DMS114 treated with DMSO at 0.1 percent for 48 hours (cell line): Measurements from ENCODE around the gene C6orf163.
A peak's percentile ranks its signal among the peaks of the same experiment; 100 is the strongest.

Experiments
- DNase-seq: peaks from one replicate; lab custom pipeline; 2025; ENCODE audit not compliant: unreplicated experiment; lab: John Stamatoyannopoulos, UW

The C6orf163 gene

DNA sequence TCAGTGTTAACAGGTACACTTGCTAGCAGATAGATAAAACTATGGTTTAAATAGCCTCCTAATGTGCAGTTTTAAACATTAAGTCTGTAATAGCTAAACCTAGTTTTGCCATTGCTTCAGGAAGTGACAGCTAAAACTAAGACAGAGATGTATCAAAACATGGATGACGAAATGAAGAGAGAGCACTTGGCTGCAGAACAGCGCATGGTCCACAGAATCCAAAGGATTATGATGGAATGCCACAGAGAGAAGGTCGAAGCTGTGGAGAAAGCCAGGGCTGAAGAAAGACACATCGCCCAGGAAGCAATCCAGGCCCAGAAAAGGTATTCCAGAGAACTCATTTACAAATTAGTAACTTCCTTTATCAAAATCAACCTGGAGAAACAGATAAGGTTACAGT, 11.6 kb downstream of the C6orf163 start:
- DNase-seq, result no peak

DNA sequence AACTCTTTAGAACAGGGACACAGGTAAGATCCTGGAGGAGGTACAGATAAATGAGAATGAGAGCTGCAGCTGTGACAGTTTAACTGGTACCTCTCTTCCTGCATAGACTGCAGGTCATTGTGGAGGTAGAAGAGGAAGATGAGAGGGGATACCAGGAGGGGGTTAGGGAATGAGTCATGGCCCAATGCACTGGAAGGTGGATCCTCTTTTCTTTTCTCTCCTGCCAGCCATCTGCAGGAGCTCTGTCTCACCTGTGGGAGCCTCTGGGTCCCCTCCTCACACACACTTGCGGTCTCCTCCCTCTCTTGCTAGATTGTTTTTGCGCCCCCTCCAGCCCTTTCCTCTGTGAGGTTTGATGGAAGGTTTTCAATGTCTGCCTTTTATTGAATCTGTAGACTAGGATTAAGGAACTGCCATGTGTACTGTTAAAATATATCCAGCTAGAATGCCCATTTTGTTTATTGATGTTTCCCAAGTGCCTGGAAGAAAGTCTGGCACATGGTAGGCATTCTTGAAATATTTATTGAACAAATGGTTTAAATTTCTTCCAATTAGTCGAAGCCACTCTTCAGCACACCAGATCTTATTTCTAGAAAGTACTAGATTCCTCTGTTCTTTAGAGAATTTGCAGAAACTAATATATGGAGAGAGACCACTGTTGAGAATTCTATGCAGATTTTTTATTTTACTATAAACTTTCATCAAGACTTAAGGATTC, 13.0 kb downstream of the C6orf163 start:
- no peak for DNase-seq

DNA sequence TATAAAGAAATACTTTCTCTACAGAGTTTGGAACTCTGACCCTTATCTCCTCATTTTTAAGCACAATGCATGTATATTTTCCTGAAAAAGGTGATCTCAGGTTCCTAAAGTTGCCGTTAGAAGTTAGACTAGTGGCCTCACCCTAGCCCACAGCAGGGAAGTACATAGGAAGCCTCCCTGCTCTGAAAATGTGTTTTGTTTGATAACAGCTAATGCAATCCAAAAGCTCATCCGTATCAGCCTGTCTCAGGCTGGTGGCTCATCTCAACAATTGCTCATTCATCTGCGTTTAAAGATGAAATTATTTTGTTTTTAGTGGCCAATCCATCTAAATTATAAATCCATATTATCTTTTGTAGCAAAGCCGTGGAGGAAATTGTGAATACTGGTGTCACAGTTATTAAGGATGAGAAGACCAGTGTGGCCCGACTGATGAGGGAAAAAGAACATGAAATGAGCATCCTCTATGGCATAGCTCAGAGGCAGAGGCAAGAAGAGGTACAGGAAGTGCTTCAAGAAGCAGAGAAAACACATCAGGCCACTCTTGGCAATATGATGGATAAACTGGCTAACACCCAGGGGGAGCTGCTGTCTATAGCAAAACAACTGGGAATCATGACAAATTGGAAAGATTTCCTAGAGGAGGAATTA, 20.1 kb downstream of the C6orf163 start:
- no peak for DNase-seq

DNA sequence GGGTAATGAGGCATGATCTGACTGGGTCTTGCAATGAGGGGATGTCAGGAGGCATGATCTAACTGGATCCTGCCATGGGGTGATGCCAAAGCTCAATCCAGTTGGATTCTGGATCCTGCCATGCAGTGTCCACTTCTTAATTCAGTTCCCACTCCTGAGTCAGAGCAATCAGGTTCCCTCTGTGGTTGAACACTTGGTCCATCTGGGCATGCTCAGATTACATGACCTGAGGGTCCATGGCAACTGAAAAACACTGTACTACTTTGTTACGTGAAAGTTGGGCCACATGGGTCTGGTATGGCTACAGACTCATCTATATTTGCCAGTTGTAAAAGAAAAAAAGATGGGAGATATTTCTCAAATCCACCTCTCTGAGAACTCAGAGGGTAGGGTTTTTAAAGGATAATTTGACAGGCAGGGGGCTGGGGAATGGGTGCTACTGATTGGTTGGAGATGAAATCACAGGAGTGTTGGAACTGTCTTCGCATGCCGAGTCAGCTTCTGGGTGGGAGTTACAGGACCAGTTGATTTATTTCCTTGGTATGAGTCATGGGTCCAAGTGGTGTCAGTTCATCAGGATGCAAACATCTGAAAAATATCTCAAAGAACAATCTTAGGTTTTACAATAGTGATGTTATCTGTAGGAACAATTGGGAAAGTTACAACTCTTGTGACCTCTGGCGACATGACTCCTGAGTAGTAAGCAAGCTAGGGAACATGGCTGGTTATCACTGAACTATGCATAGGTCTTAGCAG, 21.6 kb downstream of the C6orf163 start:
- no peak for DNase-seq

DNA sequence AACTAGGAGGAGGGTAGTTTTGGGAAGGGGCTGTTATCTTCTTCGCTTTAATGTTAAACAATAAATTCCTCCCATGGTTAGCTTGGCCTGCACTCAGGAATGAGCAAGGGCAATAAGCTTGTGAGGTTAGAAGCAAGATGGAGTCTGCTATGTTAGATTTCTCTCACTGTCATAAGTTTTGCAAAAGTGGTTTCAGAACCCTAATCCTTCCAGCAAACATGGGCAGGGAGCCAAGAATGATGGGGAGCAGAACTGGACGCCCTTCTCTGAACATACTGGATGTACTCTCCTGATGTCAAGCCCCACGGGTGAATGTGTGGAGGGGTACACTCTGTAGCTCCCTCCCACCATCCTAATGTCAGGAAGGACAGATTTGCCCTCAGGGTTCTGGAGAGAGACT, 22.3 kb downstream of the C6orf163 start:
- no peak for DNase-seq

DNA sequence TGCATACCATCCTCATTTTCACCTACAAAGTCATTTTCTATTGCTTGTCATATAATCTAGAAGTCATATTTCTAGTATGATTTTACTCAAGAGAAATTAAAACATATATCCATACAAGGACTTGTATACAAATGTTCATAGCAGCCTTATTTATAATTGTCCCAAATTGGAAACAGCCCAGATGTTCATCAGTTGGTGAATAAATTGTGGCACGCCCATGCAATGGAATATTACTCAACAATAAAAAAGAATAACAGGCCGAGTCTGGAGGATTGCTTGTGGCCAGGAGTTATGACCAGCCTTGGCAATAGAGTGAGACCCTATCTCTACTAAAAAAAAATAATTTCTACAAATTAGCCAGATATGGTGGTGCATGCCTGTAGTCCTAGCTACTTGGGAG, 28.8 kb downstream of the C6orf163 start:
- DNase-seq, result no peak

DNA sequence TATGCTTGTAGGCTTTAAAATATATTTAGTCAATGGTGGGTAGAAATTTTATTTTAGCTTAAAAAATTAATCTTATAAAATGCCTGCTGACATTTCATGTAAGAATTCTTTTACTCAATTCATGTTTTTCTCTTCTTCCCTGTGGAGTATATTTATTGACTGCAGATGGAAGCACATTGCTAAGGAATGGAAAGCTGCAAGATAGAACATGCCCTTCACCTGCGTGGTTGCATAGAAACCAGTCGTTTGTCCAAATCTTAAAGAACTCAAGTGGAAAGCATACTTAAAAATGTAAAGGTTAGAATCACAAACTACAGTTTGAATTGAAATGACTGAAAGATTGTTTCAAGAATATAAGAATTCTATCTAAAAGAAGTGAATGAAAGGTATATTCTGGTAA, 30.7 kb downstream of the C6orf163 start:
- DNase-seq, result no peak

DNA sequence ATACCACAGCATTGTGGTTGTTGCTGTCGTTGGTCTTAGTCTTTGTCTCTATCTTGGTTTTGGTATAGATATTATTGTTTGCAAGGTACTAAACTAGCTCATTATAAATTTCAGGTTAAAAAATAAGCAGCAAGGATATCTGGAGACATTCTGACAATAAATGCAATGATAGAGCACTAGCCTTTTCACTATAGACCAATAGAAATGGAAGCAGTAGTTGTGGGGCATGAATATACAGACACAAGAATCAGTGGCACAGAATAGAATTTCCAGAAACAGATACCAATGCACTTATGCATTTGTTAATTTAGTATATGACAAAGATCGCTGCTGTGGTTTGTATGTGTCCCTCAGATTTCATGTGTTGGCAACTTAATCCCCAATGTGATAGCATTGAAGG, 32.0 kb downstream of the C6orf163 start:
- DNase-seq, result no peak

DNA sequence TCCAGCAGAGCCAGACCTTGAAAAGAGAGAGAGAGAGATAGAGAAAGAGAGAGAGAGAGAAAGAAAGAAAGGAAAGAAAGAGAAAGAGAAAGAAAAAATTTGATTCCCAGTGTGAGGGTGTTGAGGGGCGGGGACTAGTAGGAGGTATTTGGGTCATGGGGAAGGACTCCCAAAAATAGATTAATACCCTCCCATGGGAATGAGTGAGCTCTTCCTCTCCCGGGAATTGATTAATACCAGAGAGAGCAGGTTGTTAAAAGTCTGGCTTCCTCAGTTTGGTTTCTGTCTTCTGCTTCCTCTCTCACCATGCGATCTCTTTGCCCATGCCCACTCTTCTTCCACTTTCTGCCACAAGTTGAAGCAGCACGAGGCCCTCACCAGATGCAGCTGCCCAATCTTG, 34.3 kb downstream of the C6orf163 start:
- no peak for DNase-seq

DNA sequence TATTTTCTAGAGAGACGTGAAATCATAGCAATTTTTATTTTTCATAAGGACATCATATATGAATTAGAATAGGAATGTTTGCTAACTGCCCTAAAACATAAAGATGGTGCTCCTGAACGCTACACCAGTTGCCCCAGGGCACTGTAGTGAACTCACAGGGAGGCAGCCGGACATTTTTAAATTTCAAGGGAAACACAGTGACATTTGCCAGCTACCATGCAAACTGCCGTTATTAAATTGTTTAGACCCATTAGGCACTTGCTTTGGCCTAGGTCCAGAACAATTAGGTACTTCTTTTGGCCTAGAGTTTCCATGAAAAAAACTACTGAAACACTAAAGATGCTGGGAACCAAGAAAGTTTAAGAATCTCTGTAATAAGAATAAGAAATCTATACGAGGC, 38.2 kb downstream of the C6orf163 start:
- DNase-seq, result no peak

DNA sequence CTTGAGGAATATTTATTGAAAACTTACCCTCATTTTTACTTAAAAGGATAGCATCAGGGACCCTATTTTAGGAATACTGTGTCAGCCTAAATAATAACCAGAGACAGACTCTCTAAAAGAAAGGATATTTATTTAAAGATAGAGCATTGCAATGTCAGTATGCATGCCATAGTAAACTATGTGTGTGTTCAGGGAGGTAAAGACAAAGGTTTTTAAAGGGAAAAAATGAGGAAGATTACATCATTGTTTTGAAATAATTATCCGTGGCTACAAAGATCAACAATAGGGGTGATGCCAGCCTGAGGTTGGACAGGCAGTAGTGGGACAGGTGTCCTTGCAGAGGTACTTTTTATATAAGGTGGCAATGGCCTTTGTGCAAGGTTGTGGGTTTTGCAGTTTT, 39.4 kb downstream of the C6orf163 start:
- DNase-seq, result no peak

DNA sequence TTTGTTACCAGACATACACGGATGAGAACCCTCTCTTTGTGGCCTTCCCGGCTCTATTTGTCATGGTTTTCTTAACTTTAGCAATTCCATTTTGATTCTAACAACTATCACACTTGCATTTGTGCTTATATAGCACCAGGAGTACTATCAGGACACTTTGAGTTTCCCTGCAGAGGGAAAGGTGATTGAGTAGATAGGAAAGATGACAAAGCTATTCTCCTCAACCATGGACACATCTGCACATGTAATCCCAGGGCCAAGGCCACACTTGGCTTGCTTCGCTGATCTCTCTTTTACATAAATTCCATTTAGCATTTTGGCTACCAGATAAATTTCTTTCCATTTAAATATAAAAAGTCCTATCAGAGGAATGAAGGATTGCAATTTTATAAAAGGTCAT, 39.8 kb downstream of the C6orf163 start:
- DNase-seq, result no peak

DNA sequence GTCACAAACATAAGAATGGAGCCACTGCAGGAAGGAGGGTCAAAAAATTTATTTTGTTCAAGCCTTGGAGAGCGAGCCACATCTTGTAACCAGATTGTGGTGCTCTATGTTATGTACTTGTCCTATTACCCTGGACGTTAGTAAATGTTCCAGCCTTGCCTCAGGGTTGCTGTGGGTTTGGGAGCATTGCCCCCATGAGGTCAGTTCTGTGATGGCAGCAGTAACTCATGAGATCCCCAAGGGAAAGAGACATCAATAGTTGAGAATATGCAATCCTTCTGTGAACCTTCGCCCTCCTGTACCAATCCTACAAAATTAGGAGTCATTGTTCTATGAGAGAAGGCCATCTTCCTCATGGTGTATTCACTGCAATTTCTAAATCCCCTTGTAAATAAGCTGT, 46.7 kb downstream of the C6orf163 start:
- peak; percentile 5 for DNase-seq

DNA sequence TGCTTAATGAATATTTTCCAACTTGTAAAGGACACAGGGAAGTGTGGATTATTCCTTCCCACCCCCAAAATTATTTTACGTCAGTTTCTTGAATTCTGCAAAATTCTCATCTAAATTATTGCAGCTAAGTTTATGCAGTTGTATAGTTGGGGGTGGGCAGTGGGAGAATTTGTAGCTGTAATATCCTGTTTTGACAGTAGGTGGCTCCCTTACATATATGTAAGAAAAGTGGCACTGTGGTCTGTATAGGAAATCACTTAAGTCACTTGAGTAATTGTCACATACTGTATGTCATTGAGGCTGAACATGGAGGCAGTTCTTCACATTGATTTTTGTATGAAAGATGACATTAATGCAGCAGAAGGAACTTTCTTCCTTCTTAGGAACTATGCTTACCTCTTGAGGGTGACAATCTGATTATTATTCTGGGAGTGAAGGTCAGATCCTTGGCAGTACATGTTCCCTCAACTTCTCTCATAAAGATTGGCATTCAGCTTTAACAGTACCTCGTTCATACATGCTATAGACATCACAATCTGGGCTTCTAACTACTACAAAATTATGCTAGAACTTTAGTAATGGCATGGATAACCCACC, 48.5 kb downstream of the C6orf163 start:
- DNase-seq, result peak; percentile 57

DNA sequence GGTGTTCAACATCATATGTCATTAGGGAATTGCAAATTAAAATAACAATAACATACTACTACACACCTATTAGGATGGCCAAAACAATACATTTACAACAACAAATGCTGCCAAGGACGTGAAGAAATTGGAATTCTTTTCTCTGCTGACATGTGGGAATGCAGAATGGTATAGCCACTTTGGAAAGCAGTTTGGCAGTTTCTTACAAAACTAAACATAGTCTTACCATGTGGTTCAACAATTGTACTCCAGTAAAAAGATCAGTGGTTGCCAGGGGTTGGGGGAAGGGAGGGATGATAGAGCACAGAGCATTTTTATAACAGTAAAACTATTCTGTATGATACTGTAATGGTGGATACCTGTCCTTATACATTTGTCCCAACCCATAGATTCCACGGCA, 50.8 kb downstream of the C6orf163 start:
- DNase-seq, result no peak

DNA sequence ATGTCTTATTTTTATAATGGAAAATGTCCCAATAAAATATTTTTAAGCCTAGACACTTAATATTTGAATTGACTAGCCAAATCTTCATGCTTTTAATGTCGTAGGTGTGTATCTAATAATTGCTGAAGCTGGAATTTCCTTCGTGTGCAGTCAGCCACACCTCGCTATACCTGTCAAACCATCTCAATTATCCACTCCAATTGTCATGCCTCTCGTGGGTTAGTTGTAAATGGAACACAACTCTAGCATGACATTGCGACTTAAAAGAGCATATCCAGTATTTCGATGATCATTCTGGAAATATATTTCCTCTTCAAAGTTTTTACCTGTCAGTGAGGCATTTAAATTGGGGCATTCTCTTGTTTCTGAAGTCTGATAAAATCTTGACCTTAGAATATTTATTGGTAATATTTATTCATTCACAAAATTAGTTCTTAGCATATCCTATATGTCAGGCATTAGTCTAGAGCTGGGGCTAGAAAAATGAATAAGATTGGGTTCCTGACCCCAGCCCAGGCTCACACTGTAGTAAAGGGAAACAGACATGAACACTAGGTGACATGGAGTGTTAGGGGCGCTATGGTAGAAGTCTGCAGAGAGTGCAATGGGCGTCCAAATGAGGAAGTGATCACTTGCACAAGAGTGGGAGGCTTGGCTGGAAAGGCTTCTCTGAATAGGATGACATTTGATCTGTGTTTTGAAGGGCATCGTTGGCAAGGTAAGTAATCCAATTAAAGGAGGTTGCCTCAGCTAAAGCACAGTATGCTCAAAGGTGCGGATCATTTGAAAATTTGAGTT, 52.2 kb downstream of the C6orf163 start:
- no peak for DNase-seq

DNA sequence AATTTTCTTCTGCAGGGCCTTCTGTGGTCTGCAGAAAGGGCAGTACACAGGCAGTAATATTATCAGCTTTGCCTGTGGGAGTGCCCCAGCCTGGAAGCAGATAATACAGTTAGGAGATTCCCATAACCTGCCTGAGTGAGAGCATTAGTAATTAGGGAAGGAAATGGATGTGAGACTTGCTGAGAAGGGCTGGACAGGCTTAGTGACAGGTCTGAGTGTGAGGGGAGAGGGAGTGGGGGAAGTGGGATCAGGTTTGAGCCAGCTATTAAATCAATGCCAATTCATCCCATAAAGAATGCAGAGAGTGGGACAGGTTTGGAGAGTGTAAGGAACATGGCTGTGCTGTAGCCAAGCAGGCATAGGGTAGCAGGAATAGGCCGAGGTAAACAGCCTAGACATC, 53.0 kb downstream of the C6orf163 start:
- DNase-seq, result no peak

DNA sequence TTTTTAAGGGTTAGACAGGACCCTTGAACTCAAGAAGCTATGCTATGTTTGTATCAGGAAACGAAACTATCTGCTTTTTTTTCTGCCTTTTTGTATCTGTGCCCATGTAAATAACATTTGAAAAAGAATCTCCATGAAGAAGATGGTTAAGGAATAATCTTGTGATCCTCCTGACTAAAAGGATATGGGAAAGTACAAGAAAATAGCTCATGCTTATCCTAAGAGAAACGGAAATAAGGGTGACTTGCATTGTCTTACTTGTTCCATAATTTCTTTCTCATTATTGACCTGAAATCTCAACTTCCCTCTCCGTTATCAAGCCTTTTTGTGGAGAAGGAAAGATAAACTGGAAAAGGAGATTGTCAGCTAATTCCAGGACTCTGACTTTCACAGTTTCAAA, 57.2 kb downstream of the C6orf163 start:
- no peak for DNase-seq

DNA sequence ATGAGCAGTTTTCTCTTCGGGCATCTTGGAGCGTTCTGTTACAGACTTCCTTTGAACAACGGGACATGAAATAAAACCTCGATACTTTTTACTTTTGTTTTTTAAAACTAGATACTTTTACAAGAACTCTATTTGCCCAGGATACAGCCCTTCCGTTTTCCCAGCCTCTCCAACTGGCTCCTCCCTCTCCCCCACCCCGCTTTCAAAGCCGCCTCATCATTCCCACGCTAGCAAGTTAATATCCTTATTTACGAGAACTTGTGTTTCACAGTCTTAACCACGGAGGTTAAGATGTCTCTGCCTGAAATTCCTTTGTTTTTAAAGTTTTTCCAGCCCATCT, 62.9 kb downstream of the C6orf163 start:
- DNase-seq, result peak; percentile 79

DNA sequence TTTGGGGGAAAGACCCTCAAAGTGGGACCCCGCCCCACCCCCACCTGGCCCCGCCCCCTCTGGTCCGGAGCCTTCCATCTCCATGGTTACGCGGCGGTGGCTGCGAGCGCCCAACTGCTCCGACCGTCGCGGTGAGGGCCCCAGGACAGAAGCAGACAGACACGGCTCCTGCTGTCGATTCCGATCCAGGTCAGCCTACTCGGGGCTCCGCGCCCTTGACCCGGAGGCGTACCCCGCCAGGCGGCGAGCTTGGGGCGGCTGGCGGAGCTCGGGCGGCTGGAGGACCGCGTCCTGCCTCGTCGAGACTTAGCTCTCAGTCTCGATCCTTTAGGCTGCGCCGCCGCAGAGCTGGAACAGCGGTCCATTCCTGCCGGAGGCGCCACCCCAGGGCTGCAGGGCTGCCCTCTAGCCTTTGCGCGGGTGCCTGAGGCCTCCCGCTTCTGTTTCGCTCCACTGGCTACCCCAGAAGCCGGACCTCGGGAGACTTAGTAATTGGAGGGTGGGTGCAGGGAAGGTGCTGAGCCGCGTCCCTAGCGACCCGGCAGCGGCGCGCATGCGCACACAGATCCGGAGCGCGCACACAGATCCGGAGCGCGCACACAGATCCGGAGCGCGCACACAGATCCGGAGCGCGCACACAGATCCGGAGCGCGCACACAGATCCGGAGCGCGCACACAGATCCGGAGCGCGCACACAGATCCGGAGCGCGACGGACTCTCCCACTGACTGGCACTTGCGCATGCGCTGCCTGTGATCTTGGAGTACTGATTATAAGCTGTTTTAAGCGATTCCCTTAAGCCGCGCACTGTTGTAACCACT, 63.5 kb downstream of the C6orf163 start, which contains the start of gene CFAP206:
Gene CFAP206 (plus strand): TSS at position 72 of the 820 bp plus-strand sequence. CDS start 1,868 bp downstream, outside the sequence.
- DNase-seq, result peak; percentile 79
